Coronary artery (tissue), 2 donors: Measurements from ENCODE around the gene SMOC2.

Experiments
- DNase-seq: peaks from one replicate; pipeline ENCODE4 v3.0.0-alpha.2; 2017; ENCODE audit warnings: low spot score
- H3K27ac ChIP-seq, 2 donors: fragments of 200-600 bp; sonication (generic); one replicate each; pipeline ENCODE4 v1.5.1; 2016 to 2019
- H3K4me3 ChIP-seq: fragments of 200-600 bp; sonication (generic); 2 replicates; pipeline ENCODE4 v1.5.1; 2016; ENCODE audit warnings: mild to moderate bottlenecking, moderate library complexity
- TF ChIP-seq, protein P1 (sequence below): fragments of 200-600 bp; sonication (generic); IDR thresholded peaks from one replicate; pipeline ENCODE4 v1.5.1; 2019; ENCODE audit warnings: antibody characterized with exemption

The SMOC2 gene

GRCh38 chr6:168716581-168716980 is 275.6 kb downstream of the SMOC2 start:
- peak; percentile 58 for DNase-seq
- no peak overlapping the region for H3K4me3 ChIP-seq
- TF ChIP-seq, protein P1, sequence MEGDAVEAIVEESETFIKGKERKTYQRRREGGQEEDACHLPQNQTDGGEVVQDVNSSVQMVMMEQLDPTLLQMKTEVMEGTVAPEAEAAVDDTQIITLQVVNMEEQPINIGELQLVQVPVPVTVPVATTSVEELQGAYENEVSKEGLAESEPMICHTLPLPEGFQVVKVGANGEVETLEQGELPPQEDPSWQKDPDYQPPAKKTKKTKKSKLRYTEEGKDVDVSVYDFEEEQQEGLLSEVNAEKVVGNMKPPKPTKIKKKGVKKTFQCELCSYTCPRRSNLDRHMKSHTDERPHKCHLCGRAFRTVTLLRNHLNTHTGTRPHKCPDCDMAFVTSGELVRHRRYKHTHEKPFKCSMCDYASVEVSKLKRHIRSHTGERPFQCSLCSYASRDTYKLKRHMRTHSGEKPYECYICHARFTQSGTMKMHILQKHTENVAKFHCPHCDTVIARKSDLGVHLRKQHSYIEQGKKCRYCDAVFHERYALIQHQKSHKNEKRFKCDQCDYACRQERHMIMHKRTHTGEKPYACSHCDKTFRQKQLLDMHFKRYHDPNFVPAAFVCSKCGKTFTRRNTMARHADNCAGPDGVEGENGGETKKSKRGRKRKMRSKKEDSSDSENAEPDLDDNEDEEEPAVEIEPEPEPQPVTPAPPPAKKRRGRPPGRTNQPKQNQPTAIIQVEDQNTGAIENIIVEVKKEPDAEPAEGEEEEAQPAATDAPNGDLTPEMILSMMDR = no peak
- no peak overlapping the region for H3K27ac ChIP-seq

GRCh38 chr6:168717491-168717890 is 276.5 kb downstream of the SMOC2 start:
- Histone ChIP-seq H3K27ac (no peak overlapping the region), H3K4me3 (no peak overlapping the region)
- no peak for DNase-seq
- TF ChIP-seq, protein P1 = no peak
